CD4-positive, alpha-beta T cell (primary cell): ENCODE measurements around the gene ANO8. TPM values are rescaled to one million over a fixed set of nuclear protein-coding genes. Genes with fewer than 3 reads are reported as not detected.

Experiments used
- ATAC-seq: fragments of 200-7000 bp; cut with Tn5 transposase; one replicate; pipeline ENCODE4 v1.10.0; 2022; ENCODE audit warnings: mild to moderate bottlenecking; ENCODE audit not compliant: poor library complexity
- CTCF ChIA-PET: fragments of 350-600 bp; sonication (Branson Sonifier 250); formaldehyde crosslinking; loops from one replicate; lab custom pipeline; 2021; ENCODE audit warnings: antibody characterized with exemption, inconsistent platforms; lab: Charles Lee
- POLR2A ChIA-PET: fragments of 350-600 bp; sonication (Branson Sonifier 250); formaldehyde crosslinking; loops from one replicate; lab custom pipeline; 2021; ENCODE audit warnings: antibody characterized with exemption, inconsistent platforms; lab: Charles Lee
- DNase-seq, 14 experiments: peaks; one replicate each; pipeline ENCODE4 v3.0.0-alpha.2; 2013 to 2020; ENCODE audit warnings: mixed read lengths in 2 of 14
- H3K27ac ChIP-seq, 2 donors: one replicate each; pipeline versions ENCODE4 v1.5.1 to v1.7.0; 2013; ENCODE audit warnings: low read length in 2 of 2, low read depth in 1 of 2, mild to moderate bottlenecking in 1 of 2
- H3K27me3 ChIP-seq, 2 experiments: 1 replicate in 1 of 2; 2 replicates in 1 of 2; pipeline versions ENCODE4 v1.6.1 to v1.7.0; 2013; ENCODE audit warnings: low read length in 2 of 2, control low read depth in 1 of 2, mild to moderate bottlenecking in 1 of 2, moderate library complexity in 1 of 2; ENCODE audit not compliant: insufficient read depth in 2 of 2, control insufficient read depth in 1 of 2
- H3K36me3 ChIP-seq: one replicate; pipeline ENCODE4 v1.6.1; 2013; ENCODE audit warnings: low read length, control low read depth; ENCODE audit not compliant: insufficient read depth
- H3K4me1 ChIP-seq: one replicate; pipeline ENCODE4 v1.6.1; 2013; ENCODE audit warnings: low read length, control low read depth; ENCODE audit not compliant: insufficient read depth
- H3K4me3 ChIP-seq: one replicate; pipeline ENCODE4 v1.5.1; 2013; ENCODE audit warnings: mild to moderate bottlenecking, low read length, moderate library complexity
- H3K9me3 ChIP-seq, 2 experiments: 1 replicate in 1 of 2; 2 replicates in 1 of 2; pipeline versions ENCODE4 v1.6.1 to v1.7.0; 2013; ENCODE audit warnings: low read length in 2 of 2, mild to moderate bottlenecking in 2 of 2, control low read depth in 1 of 2, moderate library complexity in 1 of 2; ENCODE audit not compliant: control insufficient read depth in 1 of 2, insufficient read depth in 1 of 2
- H3K27ac Mint-ChIP-seq: one replicate; pipeline ENCODE4 v1.8.0; 2020; ENCODE audit warnings: mixed read lengths
- H3K27me3 Mint-ChIP-seq: one replicate; pipeline ENCODE4 v1.8.0; 2021; ENCODE audit warnings: mixed read lengths
- H3K36me3 Mint-ChIP-seq: one replicate; pipeline ENCODE4 v1.8.0; 2021; ENCODE audit warnings: low read depth, mixed read lengths
- H3K4me1 Mint-ChIP-seq: one replicate; pipeline ENCODE4 v1.8.0; 2021; ENCODE audit warnings: low read depth, mixed read lengths
- H3K4me3 Mint-ChIP-seq: one replicate; pipeline ENCODE4 v1.8.0; 2020; ENCODE audit warnings: mild to moderate bottlenecking, mixed read lengths
- H3K9me3 Mint-ChIP-seq: one replicate; pipeline ENCODE4 v1.8.0; 2020; ENCODE audit warnings: mixed read lengths
- intact Hi-C, 2 experiments: fragments of 100-400 bp; cut with DNase I in 1 of 2; cut with micrococcal nuclease in 1 of 2; formaldehyde crosslinking; loops; one replicate each; pipeline versions ENCODE4 v1.15.1 to v1.9.0; 2023 to 2025; cut with DNase I, micrococcal nuclease
- total RNA-seq, 174 experiments: library from RNA in 2 of 174; stranded (reverse) in 2 of 174; gene quantifications; one replicate each; pipeline ENCODE4 v1.2.3 and lab custom pipeline; 2021 to 2026
- TF ChIP-seq, protein P1 (sequence below): fragments of 200-600 bp; IDR thresholded peaks from one replicate; pipeline ENCODE4 v1.8.0; 2022; ENCODE audit warnings: antibody characterized with exemption, mild to moderate bottlenecking

Gene ANO8
- total RNA-seq, 2 experiments from 2014 or later = 15.3 TPM

DNA sequence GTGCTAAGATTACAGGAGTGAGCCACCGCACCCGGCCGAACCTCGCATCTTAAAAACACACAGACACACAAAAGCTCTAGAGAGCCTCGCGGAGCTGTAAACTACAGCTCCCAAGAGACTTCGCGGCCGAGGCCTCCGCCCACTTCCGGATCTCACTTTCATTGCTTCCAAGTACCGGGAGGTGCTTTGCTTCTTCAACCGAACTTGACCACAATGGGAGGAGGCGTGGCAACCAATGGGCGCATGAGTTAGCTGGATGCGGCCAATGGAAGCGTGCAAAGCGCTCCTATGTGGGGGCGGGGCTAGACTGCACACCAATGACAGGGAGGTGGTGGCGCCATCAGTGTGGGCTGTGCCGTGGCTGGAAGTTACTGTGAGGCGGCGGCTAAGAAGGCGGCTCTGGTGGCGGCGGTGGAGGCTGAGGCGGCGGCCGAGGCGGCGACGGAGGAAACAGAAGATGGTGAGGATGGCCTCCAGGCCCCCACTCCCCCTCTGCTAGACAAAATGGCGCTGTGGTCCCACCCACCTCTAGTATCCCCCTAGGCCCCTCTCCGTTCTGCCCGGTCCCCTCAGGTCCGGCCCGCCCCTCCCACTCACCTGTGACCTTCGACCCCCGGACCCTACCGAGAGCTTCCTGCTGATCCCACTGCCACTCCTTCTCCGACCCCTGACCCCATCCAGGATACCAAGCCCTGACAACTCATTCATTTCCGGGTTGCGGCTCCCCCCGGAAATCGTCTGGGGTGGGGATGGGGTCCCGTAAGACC, 25.3 kb downstream of the ANO8 start, which contains the start of gene DDA1:
Gene DDA1 (plus strand): TSS at position 366 of the 767 bp plus-strand sequence. CDS start 92 bp downstream, at position 458.
- intact Hi-C loops = loop anchor here (1.0 kb wide), 3 partner anchors 25 to 42 kb away; partner anchors contain the start of genes ANO8 (in 1 of the 2), BABAM1 (in 1 of the 2) and GTPBP3 (in 1 of the 2)
- H3K9me3 Mint-ChIP-seq = no peaks in the 10 kb centered on the region
- Histone ChIP-seq H3K27ac (peak within 1 kb of the TSS; percentile 78 to 81), H3K4me1 (peaks cover 67% of the 10 kb centered on the region), H3K4me3 (peak within 1 kb of the TSS; percentile 99), H3K9me3 (no peaks in the 10 kb centered on the region), H3K27me3 (no peaks in the 10 kb centered on the region), H3K36me3 (peaks cover 23% of the 10 kb centered on the region)
- CTCF ChIA-PET = interaction anchor here (1.0 to 1.1 kb wide), 3 partner anchors 12 to 82 kb away, joined by 3 read pairs; no protein-coding TSS in a partner anchor
- DNase-seq (peak; percentile 96 to 100 (median 98)), ATAC-seq (peak; percentile 87)
- TF ChIP-seq, protein P1, sequence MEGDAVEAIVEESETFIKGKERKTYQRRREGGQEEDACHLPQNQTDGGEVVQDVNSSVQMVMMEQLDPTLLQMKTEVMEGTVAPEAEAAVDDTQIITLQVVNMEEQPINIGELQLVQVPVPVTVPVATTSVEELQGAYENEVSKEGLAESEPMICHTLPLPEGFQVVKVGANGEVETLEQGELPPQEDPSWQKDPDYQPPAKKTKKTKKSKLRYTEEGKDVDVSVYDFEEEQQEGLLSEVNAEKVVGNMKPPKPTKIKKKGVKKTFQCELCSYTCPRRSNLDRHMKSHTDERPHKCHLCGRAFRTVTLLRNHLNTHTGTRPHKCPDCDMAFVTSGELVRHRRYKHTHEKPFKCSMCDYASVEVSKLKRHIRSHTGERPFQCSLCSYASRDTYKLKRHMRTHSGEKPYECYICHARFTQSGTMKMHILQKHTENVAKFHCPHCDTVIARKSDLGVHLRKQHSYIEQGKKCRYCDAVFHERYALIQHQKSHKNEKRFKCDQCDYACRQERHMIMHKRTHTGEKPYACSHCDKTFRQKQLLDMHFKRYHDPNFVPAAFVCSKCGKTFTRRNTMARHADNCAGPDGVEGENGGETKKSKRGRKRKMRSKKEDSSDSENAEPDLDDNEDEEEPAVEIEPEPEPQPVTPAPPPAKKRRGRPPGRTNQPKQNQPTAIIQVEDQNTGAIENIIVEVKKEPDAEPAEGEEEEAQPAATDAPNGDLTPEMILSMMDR = no peak
- H3K27ac Mint-ChIP-seq = peak within 1 kb of the TSS; percentile 89
- POLR2A ChIA-PET = interaction anchor here (0.6 to 2.3 kb wide), 20 partner anchors 10 to 550 kb away, joined by 3 to 31 read pairs (median 5); partner anchors contain the start of genes ANO8, BABAM1, BST2 and HAUS8
- H3K4me3 Mint-ChIP-seq = peak within 1 kb of the TSS; percentile 93
- no peaks in the 10 kb centered on the region for H3K27me3 Mint-ChIP-seq
- H3K4me1 Mint-ChIP-seq = peaks cover 52% of the 10 kb centered on the region
- peaks cover 29% of the 10 kb centered on the region for H3K36me3 Mint-ChIP-seq

DNA sequence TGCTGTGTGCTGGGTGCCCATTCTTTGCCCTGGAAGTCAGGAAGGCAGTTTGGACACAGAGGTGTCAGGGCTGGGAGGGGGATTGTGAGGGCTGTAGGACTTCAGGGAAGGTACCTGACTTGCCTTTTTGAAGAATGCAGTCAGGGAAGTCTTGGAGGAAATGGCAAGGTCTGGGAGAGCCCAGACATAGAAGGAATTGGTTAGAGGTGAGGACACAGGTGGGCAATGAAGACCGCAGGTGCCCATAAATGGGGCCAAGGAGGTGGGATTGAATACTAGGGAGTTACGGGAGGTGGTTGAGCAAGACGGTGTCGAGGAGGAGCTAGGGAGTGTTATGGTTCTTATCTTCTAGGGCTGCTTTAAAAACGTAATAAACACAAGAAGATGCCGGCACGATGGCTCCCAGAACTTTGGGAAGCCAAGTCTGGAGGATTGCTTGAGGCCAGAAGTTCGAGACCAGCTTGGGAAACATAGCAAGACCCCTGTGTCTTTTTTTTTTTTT, 26.7 kb downstream of the ANO8 start:
- POLR2A ChIA-PET = interaction anchor here (1.8 to 2.1 kb wide), 2 partner anchors 27 to 92 kb away, joined by 9 to 31 read pairs; partner anchors contain the start of genes ANO8 and USE1
- Histone ChIP-seq H3K27ac (no peak overlapping the region), H3K27me3 (no peaks in the 10 kb centered on the region), H3K9me3 (no peaks in the 10 kb centered on the region), H3K36me3 (peaks cover 9% of the 10 kb centered on the region), H3K4me3 (no peak overlapping the region), H3K4me1 (peaks cover 74% of the 10 kb centered on the region)
- Mint-ChIP-seq H3K4me3 (peak overlapping the region; percentile 62), H3K27me3 (no peaks in the 10 kb centered on the region), H3K27ac (peak overlapping the region; percentile 62), H3K4me1 (peaks cover 64% of the 10 kb centered on the region), H3K9me3 (no peaks in the 10 kb centered on the region), H3K36me3 (peaks cover 21% of the 10 kb centered on the region)
- CTCF ChIA-PET = interaction anchor here (0.6 to 3.4 kb wide), 2 partner anchors 16 to 102 kb away, joined by 3 to 27 read pairs; no protein-coding TSS in a partner anchor
- intact Hi-C loops = no loop called here
- ATAC-seq (no peak), DNase-seq (no peak)
- TF ChIP-seq, protein P1 = no peak

DNA sequence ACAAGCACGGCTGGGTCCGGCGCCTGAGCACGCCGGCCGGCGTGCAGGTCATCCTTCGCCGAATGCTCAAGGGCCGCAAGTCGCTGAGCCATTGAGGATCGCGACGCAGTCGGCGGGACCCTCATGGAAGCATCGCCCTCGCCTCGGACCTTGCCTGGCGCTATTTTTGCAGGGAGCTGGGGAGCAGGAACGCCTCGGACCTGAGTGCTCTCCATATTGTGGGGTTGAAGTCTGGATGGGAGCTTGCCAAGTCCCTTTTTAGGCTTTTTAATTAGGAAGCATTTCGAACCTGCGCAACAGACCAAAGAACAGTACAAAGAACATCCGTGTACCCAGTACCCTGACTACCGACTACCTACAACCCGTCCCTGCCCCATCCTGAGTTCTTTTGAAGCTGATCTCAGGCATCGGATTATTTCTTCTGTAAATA, 28.4 kb downstream of the ANO8 start:
- Mint-ChIP-seq H3K27ac (peak overlapping the region; percentile 90), H3K4me1 (peaks cover 67% of the 10 kb centered on the region), H3K4me3 (peak overlapping the region; percentile 94), H3K9me3 (no peaks in the 10 kb centered on the region), H3K36me3 (peaks cover 19% of the 10 kb centered on the region), H3K27me3 (no peaks in the 10 kb centered on the region)
- Histone ChIP-seq H3K27ac (peak overlapping the region; percentile 71 to 85), H3K27me3 (no peaks in the 10 kb centered on the region), H3K36me3 (peaks cover 2% of the 10 kb centered on the region), H3K4me1 (peaks cover 71% of the 10 kb centered on the region), H3K4me3 (peak overlapping the region; percentile 96), H3K9me3 (no peaks in the 10 kb centered on the region)
- DNase-seq = no peak
- POLR2A ChIA-PET = interaction anchor here (1.0 to 3.0 kb wide), 4 partner anchors 13 to 181 kb away, joined by 3 to 27 read pairs (median 6); partner anchors contain the start of gene ANO8
- TF ChIP-seq, protein P1 = no peak
- intact Hi-C loops = no loop called here
- CTCF ChIA-PET = interaction anchor here (1.0 to 3.4 kb wide), 2 partner anchors 14 to 80 kb away, joined by 3 to 27 read pairs; no protein-coding TSS in a partner anchor
- no peak for ATAC-seq
